Measurements from ENCODE around the gene MARCHF6.
"Not testable (repeated sequence)": the region's sequence is repeated elsewhere in the genome, so short reads cannot be mapped to it uniquely, and the experiment has no call there.

MARCHF6 gene

GRCh38 chr5:10353241-10354047, at the start of gene MARCHF6:
TSS of gene MARCHF6 (plus strand) at chr5:10353695. CDS start at chr5:10353899, 204 bp downstream.
- DNase-seq = peak; percentile 97

GRCh38 chr5:10303699-10304170, 49.8 kb upstream of the MARCHF6 start:
- DNase-seq = peak; percentile 93

GRCh38 chr5:10304932-10305331, 48.6 kb upstream of the MARCHF6 start:
- DNase-seq = no peak

- no peak for DNase-seq
Measured at GRCh38 chr5:10306114-10306513, 47.4 kb upstream of the MARCHF6 start.

- no peak for DNase-seq
Measured at GRCh38 chr5:10306806-10307205, 46.7 kb upstream of the MARCHF6 start.

- peak; percentile 80 for DNase-seq
Measured at GRCh38 chr5:10307206-10308148, 46.0 kb upstream of the MARCHF6 start, which contains the start of gene CMBL. TSS of gene CMBL (minus strand) at chr5:10307902. CDS start at chr5:10290762, 17,140 bp downstream.

GRCh38 chr5:10308844-10309243, 44.7 kb upstream of the MARCHF6 start:
- no peak for DNase-seq

GRCh38 chr5:10310066-10310779, 43.3 kb upstream of the MARCHF6 start:
- DNase-seq = no peak

- DNase-seq = not testable (repeated sequence)
Measured at GRCh38 chr5:10310835-10311570, 42.5 kb upstream of the MARCHF6 start.

GRCh38 chr5:10311595-10312425, 41.7 kb upstream of the MARCHF6 start:
- DNase-seq = no peak

GRCh38 chr5:10315201-10315600, 38.3 kb upstream of the MARCHF6 start:
- DNase-seq = no peak

GRCh38 chr5:10315824-10316509, 37.5 kb upstream of the MARCHF6 start:
- no peak for DNase-seq

GRCh38 chr5:10317825-10318682, 35.4 kb upstream of the MARCHF6 start:
- no peak for DNase-seq

- DNase-seq = peak; percentile 79
Measured at GRCh38 chr5:10319202-10319851, 34.2 kb upstream of the MARCHF6 start.

- peak; percentile 63 for DNase-seq
Measured at GRCh38 chr5:10320793-10321192, 32.7 kb upstream of the MARCHF6 start.

- DNase-seq = no peak
Measured at GRCh38 chr5:10321882-10322281, 31.6 kb upstream of the MARCHF6 start.

GRCh38 chr5:10323588-10324488, 29.7 kb upstream of the MARCHF6 start:
- DNase-seq = no peak

All from hematopoietic multipotent progenitor cell treated with erythropoietin and hydrocortisone succinate and interleukin-3 and kit ligand, for 6 days (in vitro differentiated cells).